A549 (cell line): ENCODE data around the gene PHYHIPL. TPM values are rescaled to one million over a fixed set of nuclear protein-coding genes. Genes with fewer than 3 reads are reported as not detected.

Experiments
- ATAC-seq, 2 experiments: fragments of 200-7000 bp in 1 of 2; fragments of >200 bp in 1 of 2; cut with Nextera tagmentation in 1 of 2; cut with Tn5 transposase in 1 of 2; 3 replicates each; pipeline versions ENCODE4 v1.8.0 to v1.9.1; 2018 to 2020; ENCODE audit warnings: mild to moderate bottlenecking in 1 of 2, moderate library complexity in 1 of 2
- CTCF ChIA-PET: fragments of 300-600 bp; sonication (Branson Sonifier 250); formaldehyde crosslinking; extraction: SDS; loops from one replicate; lab custom pipeline; 2021; ENCODE audit warnings: antibody characterized with exemption, inconsistent platforms; lab: Yijun Ruan, JAX
- POLR2A ChIA-PET: fragments of 350-600 bp; formaldehyde crosslinking; extraction: SDS; loops from one replicate; lab custom pipeline; 2021; ENCODE audit warnings: antibody characterized with exemption, inconsistent platforms; lab: Yijun Ruan, JAX
- DNase-seq, 2 experiments: peaks; one replicate each; pipeline versions ENCODE4 v3.0.0 to v3.0.0-alpha.2; 2011 to 2016; ENCODE audit warnings: low read depth in 1 of 2, low spot score in 1 of 2
- FAIRE-seq: peaks from 2 replicates; lab custom pipeline; 2011; peaks lifted over from hg19 to GRCh38; lab: Jason Lieb, UNC
- H3K27ac ChIP-seq, 2 experiments: fragments of >200 bp; sonication (Bioruptor Twin); formaldehyde crosslinking; 3 replicates each; pipeline ENCODE4 v1.5.1; 2016 to 2017
- H3K4me1 ChIP-seq: fragments of >200 bp; sonication (Bioruptor Twin); formaldehyde crosslinking; 3 replicates; pipeline ENCODE4 v1.6.1; 2016
- H3K4me2 ChIP-seq: fragments of >200 bp; sonication (Bioruptor Twin); formaldehyde crosslinking; 3 replicates; pipeline ENCODE4 v1.6.1; 2016
- H3K4me3 ChIP-seq: fragments of >200 bp; sonication (Bioruptor Twin); formaldehyde crosslinking; 3 replicates; pipeline ENCODE4 v1.5.1; 2016
- H3K9me3 ChIP-seq: fragments of >200 bp; sonication (Bioruptor Twin); formaldehyde crosslinking; 3 replicates; pipeline ENCODE4 v1.6.1; 2016
- CBX8 ChIP-seq: fragments of 200-600 bp; sonication (generic); IDR thresholded peaks from 2 replicates; pipeline ENCODE4 v1.6.1; 2016
- CHD2 ChIP-seq: fragments of 150-350 bp; IDR thresholded peaks from 2 replicates; pipeline ENCODE4 v1.6.1; 2014; ENCODE audit warnings: low read length; ENCODE audit not compliant: partially characterized antibody
- CHD4 ChIP-seq: fragments of 200-600 bp; sonication (generic); IDR thresholded peaks from 2 replicates; pipeline ENCODE4 v1.6.1; 2016; ENCODE audit warnings: antibody characterized with exemption, mild to moderate bottlenecking, borderline replicate concordance
- EHMT2 ChIP-seq: fragments of 200-600 bp; sonication (generic); IDR thresholded peaks from 2 replicates; pipeline ENCODE4 v1.6.1; 2016; ENCODE audit warnings: antibody characterized with exemption, low read depth, mild to moderate bottlenecking, moderate library complexity
- ESRRA ChIP-seq: fragments of 150-350 bp; IDR thresholded peaks from 2 replicates; pipeline ENCODE4 v1.6.1; 2014; ENCODE audit warnings: mild to moderate bottlenecking, low read length, borderline replicate concordance
- FOSL2 ChIP-seq, 2 experiments: fragments of 450-650 bp in 1 of 2; fragments of >200 bp in 1 of 2; sonication (Bioruptor Twin) in 1 of 2; formaldehyde crosslinking; IDR thresholded peaks; 2 replicates each; pipeline versions ENCODE4 v1.5.0 to v1.6.1; 2016 to 2020; ENCODE audit warnings: mild to moderate bottlenecking in 1 of 2, moderate library complexity in 1 of 2
- GATA3 ChIP-seq: IDR thresholded peaks from 2 replicates; pipeline ENCODE4 v1.6.1; 2012; ENCODE audit warnings: borderline replicate concordance
- HEYL ChIP-seq: fragments of 250-450 bp; sonication (Bioruptor Pico); IDR thresholded peaks from 2 replicates; pipeline ENCODE4 v1.8.0; 2021; ENCODE audit warnings: mild to moderate bottlenecking, moderate library complexity
- HOXA7 ChIP-seq: fragments of 250-450 bp; sonication (Bioruptor Pico); IDR thresholded peaks from 2 replicates; pipeline ENCODE4 v1.5.0; 2020; ENCODE audit warnings: mild to moderate bottlenecking, moderate library complexity
- JUN ChIP-seq, 2 experiments: fragments of >200 bp; sonication (Bioruptor Twin); formaldehyde crosslinking; IDR thresholded peaks; 2 replicates in 1 of 2; 3 replicates in 1 of 2; pipeline ENCODE4 v1.6.1; 2016 to 2017
- MAFK ChIP-seq: fragments of 450-650 bp; IDR thresholded peaks from 2 replicates; pipeline ENCODE4 v1.6.1; 2014; ENCODE audit not compliant: partially characterized antibody
- MAZ ChIP-seq: fragments of 150-350 bp; IDR thresholded peaks from 2 replicates; pipeline ENCODE4 v1.6.1; 2014; ENCODE audit warnings: antibody characterized with exemption, low read depth, low read length, borderline replicate concordance
- NR3C1 ChIP-seq: fragments of >200 bp; sonication (Bioruptor Twin); formaldehyde crosslinking; IDR thresholded peaks from 3 replicates; pipeline ENCODE4 v1.6.1; 2017
- RAD21 ChIP-seq, 2 experiments: fragments of >200 bp in 1 of 2; sonication (Bioruptor Twin) in 1 of 2; formaldehyde crosslinking in 1 of 2; IDR thresholded peaks in 1 of 2; conservative IDR thresholded peaks in 1 of 2; 2 replicates in 1 of 2; 3 replicates in 1 of 2; pipeline ENCODE4 v1.6.1; 2012 to 2018; ENCODE audit warnings: inconsistent platforms in 1 of 2
- RARB ChIP-seq: fragments of 250-450 bp; sonication (Bioruptor Pico); IDR thresholded peaks from 2 replicates; pipeline ENCODE4 v1.8.0; 2021; ENCODE audit warnings: mild to moderate bottlenecking, moderate library complexity
- RCOR1 ChIP-seq: fragments of 150-350 bp; IDR thresholded peaks from 2 replicates; pipeline ENCODE4 v1.6.1; 2014; ENCODE audit warnings: antibody characterized with exemption, low read length, low read depth
- RFX5 ChIP-seq: fragments of 450-650 bp; IDR thresholded peaks from 2 replicates; pipeline ENCODE4 v1.7.1; 2014; ENCODE audit warnings: antibody characterized with exemption, mild to moderate bottlenecking, moderate library complexity
- SREBF2 ChIP-seq: fragments of 450-650 bp; IDR thresholded peaks from 2 replicates; pipeline ENCODE4 v1.6.1; 2014; ENCODE audit warnings: mild to moderate bottlenecking, moderate library complexity
- TP53 ChIP-seq: fragments of 250-450 bp; sonication (Bioruptor Pico); IDR thresholded peaks from 2 replicates; pipeline ENCODE4 v1.5.0; 2021; ENCODE audit warnings: mild to moderate bottlenecking, moderate library complexity
- ZFP36 ChIP-seq: fragments of 450-650 bp; IDR thresholded peaks from 2 replicates; pipeline ENCODE4 v1.6.1; 2014; ENCODE audit warnings: borderline replicate concordance; ENCODE audit not compliant: partially characterized antibody
- ZSCAN20 ChIP-seq: fragments of 250-450 bp; sonication (Bioruptor Pico); IDR thresholded peaks from 2 replicates; pipeline ENCODE4 v1.8.0; 2022; ENCODE audit warnings: mild to moderate bottlenecking, moderate library complexity
- WGBS: methylation state at CpG from one replicate; pipeline ENCODE4 v1.1.6; 2017; ENCODE audit errors: missing lambda C conversion rate; 5-methylcytosine and 5-hydroxymethylcytosine counted together
- polyA plus RNA-seq, 4 experiments: library from polyadenylated mRNA; depleted of rRNA in 3 of 4; stranded (reverse); fragments of >200 nt; fragmentation: RNase III in 1 of 4; extraction: RNeasy Plus Mini Kit Qiagen cat#74134 plus additional on column Dnase treatment in 1 of 4; gene quantifications; 2 replicates in 3 of 4; 3 replicates in 1 of 4; pipeline ENCODE4 v1.2.3, GENCODE V29; 2011 to 2017
- TF ChIP-seq, protein P1 (sequence below): fragments of >200 bp; sonication (Bioruptor Twin); formaldehyde crosslinking; IDR thresholded peaks from 3 replicates; pipeline ENCODE4 v1.6.1; 2016
- TF ChIP-seq, protein P2 (sequence below): IDR thresholded peaks from 2 replicates; pipeline ENCODE4 v1.6.1; 2012
- TF ChIP-seq, protein P3 (sequence below): fragments of >200 bp; sonication (Bioruptor Twin); formaldehyde crosslinking; IDR thresholded peaks from 3 replicates; pipeline ENCODE4 v1.5.1; 2016
- TF ChIP-seq, protein P4 (sequence below): fragments of >200 bp; sonication (Bioruptor Twin); formaldehyde crosslinking; IDR thresholded peaks from 2 replicates; pipeline ENCODE4 v1.6.1; 2016
- TF ChIP-seq, protein P5 (sequence below): fragments of 450-650 bp; IDR thresholded peaks from 2 replicates; pipeline ENCODE4 v1.6.1; 2014; ENCODE audit warnings: antibody characterized with exemption

The PHYHIPL gene
- polyA plus RNA-seq, 2 of the 4 experiments (the other 2 are of a cell fraction): 0.88 to 0.97 TPM

DNA sequence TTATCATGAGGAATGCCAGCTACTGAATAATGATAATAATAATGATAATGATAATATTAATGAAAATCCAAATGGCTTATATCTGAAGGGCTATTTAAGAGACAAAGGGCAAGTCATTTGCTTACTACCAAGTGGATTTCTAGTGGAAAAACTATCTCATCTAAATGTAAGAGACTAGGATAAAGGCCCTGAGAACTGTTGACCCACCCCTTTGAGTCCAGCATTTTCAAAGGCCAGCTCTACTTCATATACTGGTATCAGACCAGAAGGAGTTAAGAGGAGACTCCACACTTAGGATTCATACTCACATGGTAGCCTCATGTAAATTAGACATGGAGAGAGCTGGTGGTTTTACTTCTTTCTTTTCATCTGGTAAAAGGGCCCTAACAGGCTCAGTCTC is 76.0 kb downstream of the PHYHIPL start:
- Histone ChIP-seq H3K4me1 (no peaks in the 10 kb centered on the region), H3K4me2 (no peak overlapping the region), H3K9me3 (no peaks in the 10 kb centered on the region), H3K4me3 (no peak overlapping the region), H3K27ac (no peak overlapping the region)
- POLR2A ChIA-PET: no interaction called here
- DNase-seq (no peak), ATAC-seq (no peak), FAIRE-seq (no peak)
- TF ChIP-seq HEYL (no peak), CBX8 (no peak), HOXA7 (CRISPR knock-in tag) (no peak), EHMT2 (no peak), FOSL2 (IDR thresholded peaks at IDR 0.05) (no peak), FOSL2 (CRISPR knock-in tag; IDR thresholded peaks at IDR 0.05) (no peak), ESRRA (no peak), GATA3 (no peak), ZSCAN20 (CRISPR knock-in tag) (no peak), RAD21 (conservative IDR thresholded peaks at IDR 0.05 in 1 of 2, IDR thresholded peaks at IDR 0.05 in 1 of 2) (no peak), RARB (CRISPR knock-in tag) (no peak), MAFK (no peak), TP53 (no peak), JUN (IDR thresholded peaks at IDR 0.05) (no peak), RFX5 (no peak), CHD4 (no peak)
- TF ChIP-seq, protein P1, sequence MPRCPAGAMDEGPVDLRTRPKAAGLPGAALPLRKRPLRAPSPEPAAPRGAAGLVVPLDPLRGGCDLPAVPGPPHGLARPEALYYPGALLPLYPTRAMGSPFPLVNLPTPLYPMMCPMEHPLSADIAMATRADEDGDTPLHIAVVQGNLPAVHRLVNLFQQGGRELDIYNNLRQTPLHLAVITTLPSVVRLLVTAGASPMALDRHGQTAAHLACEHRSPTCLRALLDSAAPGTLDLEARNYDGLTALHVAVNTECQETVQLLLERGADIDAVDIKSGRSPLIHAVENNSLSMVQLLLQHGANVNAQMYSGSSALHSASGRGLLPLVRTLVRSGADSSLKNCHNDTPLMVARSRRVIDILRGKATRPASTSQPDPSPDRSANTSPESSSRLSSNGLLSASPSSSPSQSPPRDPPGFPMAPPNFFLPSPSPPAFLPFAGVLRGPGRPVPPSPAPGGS: no peak
- TF ChIP-seq, protein P2, sequence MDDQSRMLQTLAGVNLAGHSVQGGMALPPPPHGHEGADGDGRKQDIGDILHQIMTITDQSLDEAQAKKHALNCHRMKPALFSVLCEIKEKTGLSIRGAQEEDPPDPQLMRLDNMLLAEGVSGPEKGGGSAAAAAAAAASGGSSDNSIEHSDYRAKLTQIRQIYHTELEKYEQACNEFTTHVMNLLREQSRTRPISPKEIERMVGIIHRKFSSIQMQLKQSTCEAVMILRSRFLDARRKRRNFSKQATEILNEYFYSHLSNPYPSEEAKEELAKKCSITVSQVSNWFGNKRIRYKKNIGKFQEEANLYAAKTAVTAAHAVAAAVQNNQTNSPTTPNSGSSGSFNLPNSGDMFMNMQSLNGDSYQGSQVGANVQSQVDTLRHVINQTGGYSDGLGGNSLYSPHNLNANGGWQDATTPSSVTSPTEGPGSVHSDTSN: no peak
- TF ChIP-seq, protein P3, sequence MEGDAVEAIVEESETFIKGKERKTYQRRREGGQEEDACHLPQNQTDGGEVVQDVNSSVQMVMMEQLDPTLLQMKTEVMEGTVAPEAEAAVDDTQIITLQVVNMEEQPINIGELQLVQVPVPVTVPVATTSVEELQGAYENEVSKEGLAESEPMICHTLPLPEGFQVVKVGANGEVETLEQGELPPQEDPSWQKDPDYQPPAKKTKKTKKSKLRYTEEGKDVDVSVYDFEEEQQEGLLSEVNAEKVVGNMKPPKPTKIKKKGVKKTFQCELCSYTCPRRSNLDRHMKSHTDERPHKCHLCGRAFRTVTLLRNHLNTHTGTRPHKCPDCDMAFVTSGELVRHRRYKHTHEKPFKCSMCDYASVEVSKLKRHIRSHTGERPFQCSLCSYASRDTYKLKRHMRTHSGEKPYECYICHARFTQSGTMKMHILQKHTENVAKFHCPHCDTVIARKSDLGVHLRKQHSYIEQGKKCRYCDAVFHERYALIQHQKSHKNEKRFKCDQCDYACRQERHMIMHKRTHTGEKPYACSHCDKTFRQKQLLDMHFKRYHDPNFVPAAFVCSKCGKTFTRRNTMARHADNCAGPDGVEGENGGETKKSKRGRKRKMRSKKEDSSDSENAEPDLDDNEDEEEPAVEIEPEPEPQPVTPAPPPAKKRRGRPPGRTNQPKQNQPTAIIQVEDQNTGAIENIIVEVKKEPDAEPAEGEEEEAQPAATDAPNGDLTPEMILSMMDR: no peak
- CTCF ChIA-PET: no interaction called here

DNA sequence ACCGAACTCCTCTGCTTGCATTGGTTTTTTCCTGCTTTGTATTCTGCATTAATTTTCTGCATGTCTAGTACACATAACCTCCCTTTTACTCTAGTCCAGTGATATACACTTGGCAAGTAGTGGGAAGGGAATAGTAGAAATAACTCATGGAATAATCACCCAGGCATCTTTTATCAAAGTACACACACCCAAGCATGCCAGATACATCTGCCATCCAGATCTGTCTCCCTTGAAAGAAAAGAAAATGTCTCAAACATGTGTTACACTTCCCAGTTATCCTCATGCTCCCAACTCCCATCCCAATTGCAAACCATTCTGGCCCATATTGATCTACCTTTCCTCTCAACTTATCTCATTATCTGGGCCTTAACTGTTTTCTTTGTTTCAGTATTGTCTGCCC is 79.0 kb downstream of the PHYHIPL start:
- ATAC-seq (no peak), DNase-seq (no peak), FAIRE-seq (no peak)
- Histone ChIP-seq H3K4me2 (no peak overlapping the region), H3K4me1 (no peaks in the 10 kb centered on the region), H3K9me3 (no peaks in the 10 kb centered on the region), H3K27ac (no peak overlapping the region), H3K4me3 (no peak overlapping the region)
- ChIA-PET POLR2A (no interaction called here), CTCF (no interaction called here)
- TF ChIP-seq, protein P4, sequence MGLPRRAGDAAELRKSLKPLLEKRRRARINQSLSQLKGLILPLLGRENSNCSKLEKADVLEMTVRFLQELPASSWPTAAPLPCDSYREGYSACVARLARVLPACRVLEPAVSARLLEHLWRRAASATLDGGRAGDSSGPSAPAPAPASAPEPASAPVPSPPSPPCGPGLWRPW: no peak
- TF ChIP-seq CHD2 (no peak), NR3C1 (no peak), RCOR1 (no peak), MAFK (no peak), ZFP36 (no peak), SREBF2 (no peak), MAZ (no peak)
- TF ChIP-seq, protein P2: no peak
- TF ChIP-seq, protein P5, sequence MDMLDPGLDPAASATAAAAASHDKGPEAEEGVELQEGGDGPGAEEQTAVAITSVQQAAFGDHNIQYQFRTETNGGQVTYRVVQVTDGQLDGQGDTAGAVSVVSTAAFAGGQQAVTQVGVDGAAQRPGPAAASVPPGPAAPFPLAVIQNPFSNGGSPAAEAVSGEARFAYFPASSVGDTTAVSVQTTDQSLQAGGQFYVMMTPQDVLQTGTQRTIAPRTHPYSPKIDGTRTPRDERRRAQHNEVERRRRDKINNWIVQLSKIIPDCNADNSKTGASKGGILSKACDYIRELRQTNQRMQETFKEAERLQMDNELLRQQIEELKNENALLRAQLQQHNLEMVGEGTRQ: no peak
- 10% methylated on average over 1 of the region's 1 CpG for WGBS
